Spleen (tissue), 11 donors: Measurements from ENCODE around the gene PPP2R2D. TPM values are rescaled to one million over a fixed set of nuclear protein-coding genes. Genes with fewer than 3 reads are reported as not detected.

Experiments used
- DNase-seq: peaks from one replicate; pipeline ENCODE4 v3.0.0-alpha.2; 2020
- H3K27ac ChIP-seq, 8 donors: fragments of 200-600 bp; sonication (generic) in 7 of 8; 1 replicate in 4 of 8; 2 replicates in 4 of 8; pipeline versions ENCODE4 v1.5.0 to v1.8.0; 2016 to 2021; ENCODE audit warnings: inconsistent platforms in 4 of 8, mild to moderate bottlenecking in 4 of 8, moderate library complexity in 1 of 8
- H3K27me3 ChIP-seq, 7 donors: fragments of 200-600 bp; sonication (generic) in 6 of 7; replicated peaks in 1 of 7; 1 replicate in 4 of 7; 2 replicates in 3 of 7; pipeline versions ENCODE4 v1.5.0 to v1.8.0; 2016 to 2021; ENCODE audit warnings: inconsistent platforms in 3 of 7, mild to moderate bottlenecking in 1 of 7
- H3K36me3 ChIP-seq, 6 donors: fragments of 200-600 bp; sonication (generic) in 5 of 6; 1 replicate in 4 of 6; 2 replicates in 2 of 6; pipeline versions ENCODE4 v1.5.0 to v1.8.0; 2016 to 2021; ENCODE audit warnings: inconsistent platforms in 2 of 6
- H3K4me1 ChIP-seq, 6 donors: fragments of 200-600 bp; sonication (generic) in 5 of 6; 1 replicate in 3 of 6; 2 replicates in 3 of 6; pipeline versions ENCODE4 v1.5.0 to v1.8.0; 2016 to 2021; ENCODE audit warnings: inconsistent platforms in 3 of 6
- H3K4me3 ChIP-seq, 8 donors: fragments of 200-600 bp; sonication (generic) in 7 of 8; 1 replicate in 4 of 8; 2 replicates in 4 of 8; pipeline versions ENCODE4 v1.5.0 to v1.8.0; 2016 to 2021; ENCODE audit warnings: inconsistent platforms in 4 of 8, mild to moderate bottlenecking in 4 of 8, moderate library complexity in 2 of 8
- H3K9me3 ChIP-seq, 8 donors: fragments of 200-600 bp; sonication (generic) in 7 of 8; 1 replicate in 4 of 8; 2 replicates in 4 of 8; pipeline versions ENCODE4 v1.5.0 to v1.8.0; 2016 to 2021; ENCODE audit warnings: inconsistent platforms in 4 of 8
- CTCF ChIP-seq, 11 experiments: fragments of 200-600 bp in 7 of 11; fragments of 450-650 bp in 4 of 11; sonication (generic) in 4 of 11; IDR thresholded peaks in 8 of 11; conservative IDR thresholded peaks in 3 of 11; 1 replicate in 7 of 11; 2 replicates in 4 of 11; pipeline versions ENCODE4 v1.4.0 to v1.8.0; 2016 to 2021; ENCODE audit warnings: antibody characterized with exemption in 11 of 11, inconsistent platforms in 4 of 11, mild to moderate bottlenecking in 1 of 11
- POLR2A ChIP-seq, 3 donors: fragments of 450-650 bp; IDR thresholded peaks; one replicate each; pipeline ENCODE4 v1.5.1; 2017; ENCODE audit warnings: antibody characterized with exemption in 3 of 3, mild to moderate bottlenecking in 1 of 3
- POLR2AphosphoS5 ChIP-seq, 3 donors: sonication (generic); formaldehyde crosslinking; IDR thresholded peaks; one replicate each; pipeline ENCODE4 v1.5.1; 2017; ENCODE audit warnings: antibody characterized with exemption in 3 of 3
- WGBS, 5 donors: extraction: QIAGEN DNeasy Blood & Tissue Kit in 3 of 5; methylation state at CpG; one replicate each; pipeline versions ENCODE4 v1.1.5 to v1.1.7; 2013 to 2018; 5-methylcytosine and 5-hydroxymethylcytosine counted together
- intact Hi-C: fragments of 100-400 bp; cut with DNase I; formaldehyde crosslinking; loops from one replicate; pipeline ENCODE4 v1.15.0; 2023; ENCODE audit warnings: low total_unique reads
- polyA plus RNA-seq, 3 donors: library from polyadenylated mRNA; stranded (reverse); fragments of 200-250 nt; gene quantifications; one replicate each; pipeline ENCODE4 v1.2.1, GENCODE V29; 2013
- total RNA-seq, 7 donors: library from RNA; depleted of rRNA in 3 of 7; stranded (reverse); fragments of >200 nt in 3 of 7; fragmentation: NEBNext Ultra II Directional in 4 of 7; extraction: Animal tissue kit (Norgen Biotek cat#: 25700) in 4 of 7; gene quantifications; one replicate each; pipeline versions ENCODE4 v1.1.0 to v1.2.1, GENCODE V29; 2016 to 2021
- donor health status: healthy with polysubstance abuse.
- donor health status: DM: no; HTN: no; CAD: no; lungs with moderate emphysema.
- donor health status: DM: no; HTN: no; CAD: no.
- donor health status: Bipolar disorder and iron deficiency.
- donor health status: healthy.
- donor health status: DM: no; HTN: no; CAD: no.
- donor health status: DM: yes; HTN: yes; CAD: no.

Gene PPP2R2D
- total and polyA plus RNA-seq, 10 donors, result 15.6 to 41.2 (median 32.0) TPM

- Histone ChIP-seq H3K27me3 (no peaks in the 10 kb centered on the region), H3K27ac (no peak overlapping the region), H3K9me3 (no peaks in the 10 kb centered on the region), H3K36me3 (peaks cover 0 to 98% (median 65%) of the 10 kb centered on the region in 6 donors), H3K4me3 (no peak overlapping the region), H3K4me1 (peaks cover 0 to 17% (median under 1%) of the 10 kb centered on the region in 6 donors)
- 87 to 90% (median 89%) methylated on average over 11 of the region's 11 CpGs for WGBS, 5 donors
- peak; percentile 72 for DNase-seq
- TF ChIP-seq POLR2AphosphoS5 (IDR thresholded peaks at IDR 0.05) (no peak), CTCF (IDR thresholded peaks at IDR 0.05 in 8 of 11, conservative IDR thresholded peaks at IDR 0.05 in 3 of 11) (peak in 2 of 11 experiments; percentile 28 to 32)
- intact Hi-C loops, result no loop called here
Observed at GRCh38 chr10:131943021-131943814, 42.4 kb downstream of the PPP2R2D start.

GRCh38 chr10:131944412-131944811 is 43.6 kb downstream of the PPP2R2D start:
- Histone ChIP-seq H3K4me1 (peaks cover 0 to 25% (median 4%) of the 10 kb centered on the region in 6 donors), H3K27me3 (no peaks in the 10 kb centered on the region), H3K27ac (no peak overlapping the region), H3K9me3 (no peaks in the 10 kb centered on the region), H3K36me3 (peaks cover 0 to 100% (median 70%) of the 10 kb centered on the region in 6 donors), H3K4me3 (no peak overlapping the region)
- intact Hi-C loops, result no loop called here
- peak; percentile 47 for DNase-seq
- whole genome bisulfite sequencing, 5 donors, result 79 to 97% (median 94%) methylated on average over 4 of the region's 4 CpGs
- TF ChIP-seq POLR2AphosphoS5 (IDR thresholded peaks at IDR 0.05), result no peak
- no peak for TF ChIP-seq POLR2A (IDR thresholded peaks at IDR 0.05)
- no peak for TF ChIP-seq CTCF (IDR thresholded peaks at IDR 0.05 in 8 of 11, conservative IDR thresholded peaks at IDR 0.05 in 3 of 11)

GRCh38 chr10:131944976-131945695 is 44.3 kb downstream of the PPP2R2D start:
- no peak overlapping the region for H3K4me3 ChIP-seq
- TF ChIP-seq POLR2A (IDR thresholded peaks at IDR 0.05) (no peak), POLR2AphosphoS5 (IDR thresholded peaks at IDR 0.05) (no peak), CTCF (IDR thresholded peaks at IDR 0.05 in 8 of 11, conservative IDR thresholded peaks at IDR 0.05 in 3 of 11) (no peak)
- no peaks in the 10 kb centered on the region for H3K9me3 ChIP-seq
- H3K4me1 ChIP-seq, result peaks cover 0 to 25% (median 4%) of the 10 kb centered on the region in 6 donors
- no peak overlapping the region for H3K27ac ChIP-seq
- WGBS, 5 donors, result 92 to 98% (median 96%) methylated on average over 18 to 28 of the region's 28 CpGs
- peaks cover 0 to 99% (median 70%) of the 10 kb centered on the region in 6 donors for H3K36me3 ChIP-seq
- no peaks in the 10 kb centered on the region for H3K27me3 ChIP-seq
- DNase-seq, result peak; percentile 71
- intact Hi-C loops, result no loop called here

- Histone ChIP-seq H3K4me1 (peaks cover 0 to 25% (median 4%) of the 10 kb centered on the region in 6 donors), H3K27me3 (no peaks in the 10 kb centered on the region), H3K9me3 (no peaks in the 10 kb centered on the region), H3K4me3 (no peak overlapping the region), H3K36me3 (peaks cover 0 to 99% (median 65%) of the 10 kb centered on the region in 6 donors), H3K27ac (no peak overlapping the region)
- peak; percentile 31 for DNase-seq
- no peak for TF ChIP-seq POLR2A (IDR thresholded peaks at IDR 0.05)
- TF ChIP-seq POLR2AphosphoS5 (IDR thresholded peaks at IDR 0.05), result no peak
- no peak for TF ChIP-seq CTCF (IDR thresholded peaks at IDR 0.05 in 8 of 11, conservative IDR thresholded peaks at IDR 0.05 in 3 of 11)
- intact Hi-C loops, result no loop called here
- WGBS, 5 donors, result 81 to 95% (median 92%) methylated on average over 14 of the region's 14 CpGs
Observed at GRCh38 chr10:131946321-131946751, 45.5 kb downstream of the PPP2R2D start.
